ENCODE measurements around the gene PLCD1. TPM values are rescaled to one million over a fixed set of nuclear protein-coding genes. Genes with fewer than 3 reads are reported as not detected.

Gene PLCD1
- total and polyA plus RNA-seq, 2 of the 13 experiments (the other 11 are each of a cell fraction or from before 2014, with no cell fraction given) = 10.1 to 12.4 TPM

DNA sequence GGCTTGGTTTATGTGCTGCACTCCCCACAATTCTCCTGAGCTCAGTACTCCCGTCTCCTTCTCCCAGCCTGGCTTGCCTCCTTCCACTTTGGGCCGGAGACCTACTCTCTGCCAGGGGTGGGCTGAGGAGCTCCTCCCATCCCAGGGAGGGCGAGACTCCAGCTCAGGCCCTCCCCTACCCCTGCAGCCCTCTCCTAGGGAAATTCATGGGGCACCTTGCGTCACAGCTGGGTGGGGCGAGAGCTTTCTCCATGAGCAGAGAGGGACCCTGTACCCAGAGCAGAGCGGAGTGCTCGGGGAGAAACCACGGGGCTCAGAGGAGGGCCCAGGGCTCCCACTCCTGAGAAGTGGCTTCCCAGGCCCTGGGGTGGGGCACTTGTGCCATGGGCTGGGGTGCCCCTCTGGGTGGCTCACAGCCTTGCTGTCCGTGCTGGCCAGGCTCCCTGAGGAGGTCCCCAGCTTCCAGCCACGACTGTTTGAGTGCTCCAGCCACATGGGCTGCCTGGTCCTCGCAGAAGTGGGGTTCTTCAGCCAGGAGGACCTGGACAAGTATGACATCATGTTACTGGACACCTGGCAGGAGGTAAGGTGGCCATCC, 25.5 kb downstream of the PLCD1 start (continued):
- TF ChIP-seq, protein P1, sequence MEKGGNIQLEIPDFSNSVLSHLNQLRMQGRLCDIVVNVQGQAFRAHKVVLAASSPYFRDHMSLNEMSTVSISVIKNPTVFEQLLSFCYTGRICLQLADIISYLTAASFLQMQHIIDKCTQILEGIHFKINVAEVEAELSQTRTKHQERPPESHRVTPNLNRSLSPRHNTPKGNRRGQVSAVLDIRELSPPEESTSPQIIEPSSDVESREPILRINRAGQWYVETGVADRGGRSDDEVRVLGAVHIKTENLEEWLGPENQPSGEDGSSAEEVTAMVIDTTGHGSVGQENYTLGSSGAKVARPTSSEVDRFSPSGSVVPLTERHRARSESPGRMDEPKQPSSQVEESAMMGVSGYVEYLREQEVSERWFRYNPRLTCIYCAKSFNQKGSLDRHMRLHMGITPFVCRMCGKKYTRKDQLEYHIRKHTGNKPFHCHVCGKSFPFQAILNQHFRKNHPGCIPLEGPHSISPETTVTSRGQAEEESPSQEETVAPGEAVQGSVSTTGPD (CRISPR knock-in tag; IDR thresholded peaks at IDR 0.05) = 0 out of 2 replicates have a peak, but pooled peaks have one; percentile 42
- TF ChIP-seq, protein P2, sequence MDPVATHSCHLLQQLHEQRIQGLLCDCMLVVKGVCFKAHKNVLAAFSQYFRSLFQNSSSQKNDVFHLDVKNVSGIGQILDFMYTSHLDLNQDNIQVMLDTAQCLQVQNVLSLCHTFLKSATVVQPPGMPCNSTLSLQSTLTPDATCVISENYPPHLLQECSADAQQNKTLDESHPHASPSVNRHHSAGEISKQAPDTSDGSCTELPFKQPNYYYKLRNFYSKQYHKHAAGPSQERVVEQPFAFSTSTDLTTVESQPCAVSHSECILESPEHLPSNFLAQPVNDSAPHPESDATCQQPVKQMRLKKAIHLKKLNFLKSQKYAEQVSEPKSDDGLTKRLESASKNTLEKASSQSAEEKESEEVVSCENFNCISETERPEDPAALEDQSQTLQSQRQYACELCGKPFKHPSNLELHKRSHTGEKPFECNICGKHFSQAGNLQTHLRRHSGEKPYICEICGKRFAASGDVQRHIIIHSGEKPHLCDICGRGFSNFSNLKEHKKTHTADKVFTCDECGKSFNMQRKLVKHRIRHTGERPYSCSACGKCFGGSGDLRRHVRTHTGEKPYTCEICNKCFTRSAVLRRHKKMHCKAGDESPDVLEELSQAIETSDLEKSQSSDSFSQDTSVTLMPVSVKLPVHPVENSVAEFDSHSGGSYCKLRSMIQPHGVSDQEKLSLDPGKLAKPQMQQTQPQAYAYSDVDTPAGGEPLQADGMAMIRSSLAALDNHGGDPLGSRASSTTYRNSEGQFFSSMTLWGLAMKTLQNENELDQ (CRISPR knock-in tag; IDR thresholded peaks at IDR 0.05; ENCODE audit: borderline replicate concordance) = no peak
- TF ChIP-seq ZNF678 (CRISPR knock-in tag; IDR thresholded peaks at IDR 0.05) (no peak), HNF1A (IDR thresholded peaks at IDR 0.05; ENCODE audit: low read depth) (no peak), HNF1A (CRISPR knock-in tag; IDR thresholded peaks at IDR 0.05; ENCODE audit: borderline replicate concordance) (no peak), BORCS8-MEF2B (CRISPR knock-in tag; IDR thresholded peaks at IDR 0.05) (no peak; the same call in 1 of the 2 replicates), TOPORS (CRISPR knock-in tag; IDR thresholded peaks at IDR 0.05) (no peak), ZNF75D (CRISPR knock-in tag; IDR thresholded peaks at IDR 0.05; ENCODE audit: borderline replicate concordance) (no peak), ZNF883 (CRISPR knock-in tag; IDR thresholded peaks at IDR 0.05; ENCODE audit: not compliant biosample characterization) (peak; percentile 32), SUZ12 (IDR thresholded peaks at IDR 0.05; ENCODE audit: low read depth, low read length) (no peak), ZNF572 (CRISPR knock-in tag; IDR thresholded peaks at IDR 0.05) (peak; percentile 13; the same call in 1 of the 2 replicates)
- TF ChIP-seq, protein P3, sequence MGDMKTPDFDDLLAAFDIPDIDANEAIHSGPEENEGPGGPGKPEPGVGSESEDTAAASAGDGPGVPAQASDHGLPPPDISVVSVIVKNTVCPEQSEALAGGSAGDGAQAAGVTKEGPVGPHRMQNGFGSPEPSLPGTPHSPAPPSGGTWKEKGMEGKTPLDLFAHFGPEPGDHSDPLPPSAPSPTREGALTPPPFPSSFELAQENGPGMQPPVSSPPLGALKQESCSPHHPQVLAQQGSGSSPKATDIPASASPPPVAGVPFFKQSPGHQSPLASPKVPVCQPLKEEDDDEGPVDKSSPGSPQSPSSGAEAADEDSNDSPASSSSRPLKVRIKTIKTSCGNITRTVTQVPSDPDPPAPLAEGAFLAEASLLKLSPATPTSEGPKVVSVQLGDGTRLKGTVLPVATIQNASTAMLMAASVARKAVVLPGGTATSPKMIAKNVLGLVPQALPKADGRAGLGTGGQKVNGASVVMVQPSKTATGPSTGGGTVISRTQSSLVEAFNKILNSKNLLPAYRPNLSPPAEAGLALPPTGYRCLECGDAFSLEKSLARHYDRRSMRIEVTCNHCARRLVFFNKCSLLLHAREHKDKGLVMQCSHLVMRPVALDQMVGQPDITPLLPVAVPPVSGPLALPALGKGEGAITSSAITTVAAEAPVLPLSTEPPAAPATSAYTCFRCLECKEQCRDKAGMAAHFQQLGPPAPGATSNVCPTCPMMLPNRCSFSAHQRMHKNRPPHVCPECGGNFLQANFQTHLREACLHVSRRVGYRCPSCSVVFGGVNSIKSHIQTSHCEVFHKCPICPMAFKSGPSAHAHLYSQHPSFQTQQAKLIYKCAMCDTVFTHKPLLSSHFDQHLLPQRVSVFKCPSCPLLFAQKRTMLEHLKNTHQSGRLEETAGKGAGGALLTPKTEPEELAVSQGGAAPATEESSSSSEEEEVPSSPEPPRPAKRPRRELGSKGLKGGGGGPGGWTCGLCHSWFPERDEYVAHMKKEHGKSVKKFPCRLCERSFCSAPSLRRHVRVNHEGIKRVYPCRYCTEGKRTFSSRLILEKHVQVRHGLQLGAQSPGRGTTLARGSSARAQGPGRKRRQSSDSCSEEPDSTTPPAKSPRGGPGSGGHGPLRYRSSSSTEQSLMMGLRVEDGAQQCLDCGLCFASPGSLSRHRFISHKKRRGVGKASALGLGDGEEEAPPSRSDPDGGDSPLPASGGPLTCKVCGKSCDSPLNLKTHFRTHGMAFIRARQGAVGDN (CRISPR knock-in tag; IDR thresholded peaks at IDR 0.05) = peak; percentile 66; the same call in 1 of the 2 replicates
- TF ChIP-seq, protein P4, sequence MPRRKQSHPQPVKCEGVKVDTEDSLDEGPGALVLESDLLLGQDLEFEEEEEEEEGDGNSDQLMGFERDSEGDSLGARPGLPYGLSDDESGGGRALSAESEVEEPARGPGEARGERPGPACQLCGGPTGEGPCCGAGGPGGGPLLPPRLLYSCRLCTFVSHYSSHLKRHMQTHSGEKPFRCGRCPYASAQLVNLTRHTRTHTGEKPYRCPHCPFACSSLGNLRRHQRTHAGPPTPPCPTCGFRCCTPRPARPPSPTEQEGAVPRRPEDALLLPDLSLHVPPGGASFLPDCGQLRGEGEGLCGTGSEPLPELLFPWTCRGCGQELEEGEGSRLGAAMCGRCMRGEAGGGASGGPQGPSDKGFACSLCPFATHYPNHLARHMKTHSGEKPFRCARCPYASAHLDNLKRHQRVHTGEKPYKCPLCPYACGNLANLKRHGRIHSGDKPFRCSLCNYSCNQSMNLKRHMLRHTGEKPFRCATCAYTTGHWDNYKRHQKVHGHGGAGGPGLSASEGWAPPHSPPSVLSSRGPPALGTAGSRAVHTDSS (CRISPR knock-in tag; conservative IDR thresholded peaks at IDR 0.05) = no peak

Data from HepG2 (cell line).